GM18867 (cell line): Measurements from ENCODE around the gene GRM8.
"Not testable (repeated sequence)": the region's sequence is repeated elsewhere in the genome, so short reads cannot be mapped to it uniquely, and the experiment has no call there.

Experiments
- ATAC-seq: cut with Tn5 transposase; IDR thresholded peaks from one replicate; pipeline ENCODE4 v1.9.1; 2021; ENCODE audit warnings: mild to moderate bottlenecking, moderate library complexity; ENCODE audit not compliant: unreplicated experiment

Gene GRM8

DNA sequence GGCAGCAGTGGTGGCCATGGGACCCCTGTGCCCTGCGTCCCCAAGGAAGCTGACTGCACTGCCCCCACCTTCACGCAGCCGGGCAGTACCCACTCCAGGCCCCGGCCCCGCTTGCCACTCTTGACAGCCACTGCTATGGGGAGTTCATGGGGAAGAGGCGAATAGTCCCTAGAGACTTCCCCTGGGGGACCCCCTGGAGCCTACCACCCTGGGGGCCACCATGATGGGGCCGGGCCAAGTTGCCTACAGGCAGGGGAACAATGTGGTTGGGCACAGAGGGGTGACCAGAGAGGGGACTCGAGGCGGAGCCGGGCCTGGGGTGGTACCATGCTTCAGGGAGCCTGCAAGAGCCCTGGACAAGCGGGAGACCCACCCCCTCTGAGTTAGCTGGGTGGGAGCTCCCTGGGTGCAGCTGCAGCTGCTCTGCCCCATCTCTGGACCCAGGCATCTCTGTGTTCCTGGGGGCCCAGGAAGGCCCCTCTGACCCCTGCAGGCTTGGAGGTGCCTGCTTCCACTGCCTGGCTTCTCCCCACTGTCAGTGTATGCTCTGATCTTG lies 567.6 kb downstream of the GRM8 start:
- no peak for ATAC-seq

DNA sequence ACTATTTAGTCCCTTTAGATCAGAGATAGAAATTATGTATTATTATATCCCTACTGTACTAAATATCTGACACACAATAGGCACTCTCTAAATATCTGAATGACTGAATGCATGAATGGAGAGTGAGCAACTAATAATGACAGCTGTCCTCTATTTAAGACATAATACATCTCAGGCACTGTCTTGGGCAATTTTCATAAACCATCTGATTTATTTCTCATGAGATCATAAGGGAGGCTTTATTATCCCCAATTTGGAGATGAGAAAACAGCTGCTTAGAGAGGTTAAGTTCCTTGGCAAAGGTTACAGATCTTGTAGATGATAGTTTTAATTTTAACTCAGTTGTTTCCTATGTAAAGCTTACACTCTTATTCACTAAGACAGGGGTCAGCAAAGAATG lies 570.6 kb downstream of the GRM8 start:
- ATAC-seq, result no peak

DNA sequence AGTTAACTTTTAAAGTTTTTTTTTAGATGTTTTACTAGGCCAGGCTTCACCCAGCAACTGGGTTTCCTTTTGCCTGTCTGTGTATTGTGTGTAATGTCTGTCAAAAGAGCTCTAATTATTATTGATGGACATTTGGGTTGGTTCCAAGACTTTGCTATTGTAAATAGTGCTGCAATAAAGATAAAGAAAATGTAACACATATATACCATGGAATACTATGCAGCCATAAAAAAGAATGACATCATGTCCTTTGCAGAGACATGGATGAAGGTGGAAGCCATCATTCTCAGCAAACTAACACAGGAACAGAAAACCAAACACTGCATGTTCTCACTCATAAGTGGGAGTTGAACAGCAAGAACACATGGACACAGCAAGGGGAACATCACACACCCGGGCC lies 584.0 kb downstream of the GRM8 start:
- not testable (repeated sequence) for ATAC-seq

DNA sequence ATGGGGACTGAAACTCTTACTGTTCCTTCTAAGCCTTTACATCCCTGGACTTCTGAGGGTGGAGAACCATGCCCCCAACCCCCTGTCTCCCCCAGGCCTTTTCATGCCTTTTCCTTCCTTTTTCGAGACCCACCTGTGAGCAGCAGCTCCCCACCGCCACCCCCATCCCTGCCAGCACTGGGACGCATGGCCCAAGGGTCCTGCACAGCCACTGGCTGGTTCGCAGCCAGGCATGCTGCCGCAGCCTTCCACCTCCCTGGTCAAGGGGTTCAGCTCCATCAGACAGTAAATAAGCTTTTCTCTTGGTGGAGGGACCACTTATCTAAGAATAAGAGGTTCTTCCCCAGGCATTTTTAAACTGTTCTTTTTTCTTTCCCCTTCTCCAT lies 584.4 kb downstream of the GRM8 start:
- no peak for ATAC-seq

DNA sequence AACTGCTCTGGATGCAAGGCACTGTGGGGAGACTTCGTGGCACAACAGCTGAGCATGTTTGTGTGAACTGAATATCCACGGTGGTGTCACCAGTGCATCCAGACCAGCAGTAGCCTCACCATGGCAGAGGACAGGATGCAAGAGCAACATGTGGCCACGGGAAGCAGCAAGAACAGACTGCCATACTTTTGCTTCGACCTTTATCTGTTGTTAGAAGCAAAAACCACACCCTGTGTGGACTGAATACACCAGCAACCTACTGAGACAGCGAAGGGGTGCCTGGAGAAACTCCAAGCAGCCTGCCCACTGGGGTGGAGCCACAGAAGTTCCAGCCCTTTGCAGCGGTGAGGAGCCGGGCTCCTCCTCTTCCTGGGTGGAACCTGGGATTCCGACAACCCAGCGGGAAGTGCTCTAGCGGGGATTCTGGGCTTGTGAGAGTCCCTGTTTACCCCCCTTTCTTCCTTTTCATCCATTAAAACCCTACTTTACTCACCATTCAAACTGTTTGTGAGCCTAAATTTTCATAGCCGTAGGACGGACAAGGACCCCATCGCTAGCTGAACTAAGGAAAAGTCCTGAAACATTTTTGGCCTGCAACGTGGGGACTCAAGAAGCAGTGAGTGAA lies 584.9 kb downstream of the GRM8 start:
- ATAC-seq, result no peak

DNA sequence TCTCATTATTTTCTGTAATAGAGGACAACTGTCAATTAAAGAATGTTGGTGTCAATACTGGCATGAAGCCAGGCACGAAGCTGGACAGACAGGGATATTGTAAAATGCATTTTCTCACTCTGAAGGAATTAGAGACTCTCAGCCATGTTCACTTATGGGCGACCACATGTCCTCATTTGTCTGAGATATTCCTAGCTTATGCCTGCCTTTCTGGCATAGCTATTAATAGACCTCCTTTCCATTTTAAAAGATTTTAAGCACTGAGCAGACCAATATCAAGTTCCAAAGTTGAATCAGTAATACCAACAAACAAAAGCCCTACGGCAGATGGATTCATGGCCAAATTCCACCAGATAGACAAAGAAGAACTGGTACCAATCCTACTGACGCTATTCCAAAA lies 589.9 kb downstream of the GRM8 start:
- no peak for ATAC-seq

DNA sequence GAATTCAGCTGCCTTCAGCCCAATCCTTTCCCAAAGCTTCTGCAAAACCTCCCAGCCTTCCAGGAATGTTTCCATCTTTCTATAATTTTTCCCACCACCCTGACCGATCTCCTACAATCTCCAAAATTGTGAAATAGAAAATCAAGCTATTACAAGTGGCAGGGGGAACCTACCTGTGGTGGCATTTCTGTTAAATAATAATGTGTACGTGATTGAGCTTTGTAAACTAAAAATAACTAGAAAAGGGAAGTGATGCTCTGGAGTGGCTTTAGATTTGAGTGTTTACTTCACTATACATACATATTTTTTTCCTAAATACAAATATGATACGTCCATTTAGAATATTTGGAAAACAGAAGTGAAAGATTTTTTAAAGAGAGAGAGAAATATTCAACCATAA lies 593.6 kb downstream of the GRM8 start:
- ATAC-seq, result peak; percentile 79

DNA sequence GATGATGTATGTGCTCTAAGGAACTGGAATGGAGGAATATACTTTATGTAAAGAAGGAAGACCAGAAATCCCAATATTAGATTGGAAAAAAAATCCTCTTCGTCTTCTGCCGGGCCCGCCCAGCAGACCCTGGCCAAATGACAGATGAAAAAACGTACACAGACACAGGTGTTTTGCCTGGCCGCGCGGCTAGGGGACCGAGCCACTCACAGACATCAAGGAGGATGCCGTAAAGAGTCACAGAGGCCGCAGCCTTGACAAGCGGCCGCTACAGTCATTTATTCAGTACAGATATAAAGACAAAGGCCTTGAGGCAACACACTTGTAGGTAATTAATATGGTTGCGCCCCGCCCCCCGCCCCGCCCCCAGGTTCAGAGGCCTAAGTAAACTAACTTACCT lies 594.1 kb downstream of the GRM8 start:
- no peak for ATAC-seq

DNA sequence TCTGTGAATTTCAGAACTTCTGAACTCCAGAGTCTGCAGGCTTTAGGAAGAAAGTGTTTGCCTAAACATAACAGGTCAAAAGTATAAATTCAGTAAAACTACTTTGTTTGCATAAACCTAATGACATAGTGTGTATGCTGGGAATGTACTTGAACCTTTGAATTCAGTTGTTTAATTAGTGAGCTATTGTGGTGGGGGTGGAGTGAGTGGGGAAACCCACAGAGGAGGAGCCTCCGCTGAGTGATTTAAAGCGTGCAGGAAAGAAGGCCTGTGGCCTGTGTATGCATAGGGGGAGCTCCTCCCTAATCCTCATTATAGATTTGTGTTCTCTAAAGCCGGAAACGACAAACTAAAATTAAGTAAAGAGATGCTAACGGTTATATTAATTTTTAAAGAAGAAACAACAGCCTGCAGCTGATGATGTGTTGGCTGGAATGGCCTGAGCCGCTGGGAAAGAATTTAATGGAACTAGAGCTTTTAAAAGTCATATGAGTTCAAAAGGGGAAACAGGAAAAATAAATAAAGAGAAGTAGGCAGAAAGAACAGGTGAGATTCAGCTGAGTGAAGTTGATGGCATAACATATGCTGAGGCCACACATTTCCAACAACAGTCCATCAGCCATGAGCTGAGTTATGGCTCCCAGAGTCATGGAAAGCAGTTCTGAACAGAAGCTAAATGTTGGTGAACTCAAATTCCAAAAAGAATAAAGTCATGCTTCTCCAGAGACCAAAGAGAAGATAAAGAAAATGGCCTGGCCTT lies 595.0 kb downstream of the GRM8 start:
- peak; percentile 89 for ATAC-seq

DNA sequence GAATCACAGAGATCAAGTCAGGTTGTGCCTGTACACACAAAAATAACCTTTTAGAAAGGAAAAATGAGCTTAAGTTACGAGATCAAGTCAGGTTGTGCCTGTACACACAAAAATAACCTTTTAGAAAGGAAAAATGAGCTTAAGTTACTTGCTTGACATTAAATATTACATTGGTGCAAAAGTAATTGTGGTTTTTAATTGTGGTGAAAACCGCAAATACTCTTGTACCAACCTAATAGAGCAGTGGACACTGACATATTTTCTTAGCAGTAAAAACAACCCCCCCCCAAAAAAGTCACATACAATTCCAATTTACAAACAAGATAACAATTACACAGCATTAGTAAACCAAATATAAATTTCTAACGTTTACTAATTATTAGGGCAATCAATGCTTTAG lies 595.6 kb downstream of the GRM8 start:
- no peak for ATAC-seq

DNA sequence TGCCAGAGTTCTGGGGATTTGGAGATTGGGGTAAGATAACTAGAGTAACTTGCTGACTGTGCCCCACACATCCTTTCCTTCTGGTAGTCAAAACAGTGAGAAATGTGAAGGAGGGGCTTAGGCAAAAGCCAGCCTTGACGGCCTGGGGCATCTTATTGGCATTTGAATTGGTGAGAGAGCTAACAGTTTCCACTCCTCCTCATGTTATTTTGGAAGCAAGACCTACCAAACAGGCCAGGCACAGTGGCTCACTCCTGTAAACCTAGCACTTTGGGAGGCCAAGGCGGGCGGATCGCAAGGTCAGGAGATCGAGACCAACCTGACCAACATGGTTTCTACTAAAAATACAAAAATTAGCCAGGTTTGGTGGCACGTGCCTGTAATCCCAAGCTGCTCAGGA lies 596.6 kb downstream of the GRM8 start:
- no peak for ATAC-seq

DNA sequence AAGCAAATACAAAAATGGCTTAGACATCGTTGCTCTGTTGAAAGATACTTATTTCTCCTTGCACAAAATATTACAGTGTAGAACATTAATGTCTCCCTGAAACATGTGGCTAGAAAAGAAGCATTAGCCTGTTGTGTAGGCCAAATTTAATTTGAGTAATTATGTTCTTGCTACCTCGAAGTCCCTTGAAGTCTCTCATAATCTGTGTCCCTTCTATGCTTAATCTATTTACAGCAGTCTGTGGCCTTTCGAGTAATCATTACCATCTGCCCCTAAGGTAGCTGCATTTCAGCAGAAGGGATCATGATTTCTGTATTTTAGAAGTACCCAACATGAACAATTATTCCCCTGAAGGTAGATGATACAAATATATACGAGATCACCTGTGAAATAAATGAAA lies 615.2 kb downstream of the GRM8 start:
- no peak for ATAC-seq

DNA sequence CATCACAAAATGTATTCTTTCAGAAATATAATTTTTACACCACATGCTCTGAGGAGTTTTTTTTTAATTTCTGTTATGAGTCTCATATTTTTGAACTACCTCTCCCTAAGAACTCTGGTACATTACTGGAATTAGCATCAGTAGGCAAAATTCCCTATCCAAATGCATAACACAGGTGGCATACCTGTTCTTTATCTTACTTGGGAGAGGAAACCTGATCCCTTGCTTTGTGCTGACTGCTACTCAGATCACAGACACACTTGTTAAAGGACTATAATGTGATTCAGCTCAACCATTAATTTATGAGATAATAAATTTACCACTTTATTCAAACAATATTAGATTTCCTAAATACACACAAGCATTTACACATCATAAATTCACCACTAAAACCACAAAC lies 617.2 kb downstream of the GRM8 start:
- no peak for ATAC-seq

DNA sequence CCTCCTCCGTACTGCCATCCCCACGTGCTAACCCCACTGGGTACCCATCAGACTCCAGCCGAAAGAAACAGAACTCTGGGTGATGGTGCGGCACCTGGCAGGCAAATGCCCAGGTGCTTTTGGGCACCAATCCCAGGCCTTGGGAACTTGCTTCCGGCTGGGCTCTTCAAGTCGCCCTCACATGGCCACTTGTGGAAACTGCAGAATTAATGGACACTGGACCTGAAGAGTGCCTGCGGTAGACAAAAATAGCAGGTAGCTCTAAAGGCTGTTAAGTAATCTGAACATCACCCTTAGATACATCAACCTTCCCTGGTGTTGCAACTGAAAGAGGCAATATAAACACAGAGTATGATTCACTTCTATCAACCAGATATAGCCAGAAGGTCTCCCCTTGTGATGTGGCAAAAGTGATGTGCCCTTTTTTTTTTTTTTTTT lies 644.4 kb downstream of the GRM8 start:
- ATAC-seq, result peak; percentile 43

DNA sequence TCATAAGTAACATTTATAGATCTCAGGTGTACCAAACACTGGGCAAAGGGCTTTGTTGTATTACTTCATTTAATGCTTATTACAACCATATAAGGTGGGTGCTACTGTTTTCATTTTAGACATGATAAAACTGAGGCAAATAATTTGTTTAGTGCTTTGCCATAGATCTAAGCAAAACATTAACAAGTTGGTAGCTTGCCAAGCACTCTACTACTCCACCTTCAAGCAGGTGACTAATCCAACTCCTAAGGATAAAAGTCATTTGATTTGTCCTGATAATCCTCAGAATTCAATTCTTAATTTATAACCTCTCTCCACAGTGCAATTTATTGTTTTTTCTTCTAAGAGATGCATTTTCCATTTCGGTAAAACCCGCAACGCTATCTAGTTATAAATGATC lies 646.4 kb downstream of the GRM8 start:
- no peak for ATAC-seq

DNA sequence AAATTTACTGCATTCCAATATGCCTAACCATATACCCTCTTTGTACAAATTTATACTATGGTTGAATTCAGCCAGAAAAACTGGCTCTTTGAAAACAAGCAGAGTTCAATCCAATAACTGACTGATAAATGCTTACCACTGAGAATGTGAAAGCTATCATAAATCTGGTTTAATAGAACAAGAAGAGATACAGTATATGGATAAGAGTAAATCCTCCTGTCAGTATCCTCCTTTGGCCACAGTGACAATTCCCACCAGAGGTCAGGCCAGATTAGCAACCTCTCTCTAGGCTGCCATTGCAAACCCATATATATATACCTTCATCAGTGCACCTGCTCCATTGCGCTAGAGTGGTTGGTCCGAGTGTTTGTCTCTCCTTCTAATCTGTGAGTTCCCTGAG lies 647.2 kb downstream of the GRM8 start:
- no peak for ATAC-seq

DNA sequence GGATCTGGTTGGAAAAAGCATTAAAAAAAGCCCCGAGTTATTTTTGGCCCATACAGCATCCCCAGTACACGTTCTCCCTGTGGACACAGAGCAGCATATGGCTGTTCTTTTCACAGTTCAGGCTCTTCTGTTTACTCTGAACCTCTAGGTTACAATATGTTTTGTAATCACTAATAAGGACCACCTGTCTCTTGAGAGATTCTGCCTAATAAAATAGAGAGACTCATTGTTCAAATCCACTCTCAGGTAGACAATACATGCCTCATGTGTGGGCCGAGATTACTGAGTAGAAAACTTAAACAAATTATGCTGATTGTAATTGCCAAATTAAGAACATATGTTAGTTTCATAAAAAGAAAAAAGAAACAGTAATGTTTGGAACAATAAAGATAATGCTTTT lies 647.7 kb downstream of the GRM8 start:
- no peak for ATAC-seq

DNA sequence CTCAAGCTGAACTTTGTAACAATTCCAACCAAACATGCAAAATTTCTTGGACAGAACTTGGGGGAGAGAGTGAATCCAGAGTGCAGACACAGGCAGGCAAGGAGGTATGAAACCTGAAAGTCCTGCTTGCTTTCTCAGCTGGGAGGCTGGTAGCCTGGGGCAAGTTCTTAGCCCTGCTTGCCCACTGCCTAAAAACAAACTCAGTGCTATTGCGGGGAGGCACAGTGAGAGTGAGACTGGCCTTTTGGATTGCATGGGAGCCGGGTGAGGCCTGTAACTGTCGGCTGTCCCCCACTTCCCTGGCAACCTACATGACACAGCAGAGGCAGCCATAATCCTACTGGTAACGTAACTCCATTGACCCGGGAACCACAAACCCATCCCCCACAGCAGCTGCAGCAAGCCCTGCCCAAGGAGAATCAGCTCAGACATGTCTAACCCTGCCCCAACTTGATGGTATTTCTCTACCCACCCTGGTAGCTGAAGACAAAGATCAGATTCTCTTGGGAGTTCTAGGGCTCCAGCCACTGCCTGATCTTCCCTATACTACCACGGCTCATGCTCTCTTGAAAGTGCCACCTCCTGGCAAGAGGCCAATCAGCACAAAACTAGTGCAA lies 663.6 kb downstream of the GRM8 start:
- no peak for ATAC-seq

DNA sequence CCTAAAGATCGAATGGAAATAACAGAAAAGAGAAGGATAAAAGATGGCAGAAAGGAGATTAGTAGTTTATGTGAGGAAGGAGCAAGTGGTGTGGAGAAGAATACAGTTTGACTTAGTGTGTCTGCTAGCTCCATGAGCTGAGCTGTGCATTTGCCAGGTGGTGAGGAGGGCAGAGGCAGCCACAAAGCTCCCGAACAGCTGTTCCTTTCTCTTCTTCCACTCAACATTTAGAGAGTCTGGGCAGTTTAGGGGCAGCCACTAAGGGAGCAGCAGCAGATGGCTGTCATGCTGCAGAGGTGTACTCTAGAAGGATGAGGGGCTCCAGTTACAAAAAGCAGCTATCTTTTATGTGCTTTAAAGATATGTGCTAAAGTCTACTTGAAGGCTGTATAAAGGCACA lies 674.4 kb downstream of the GRM8 start:
- no peak for ATAC-seq

DNA sequence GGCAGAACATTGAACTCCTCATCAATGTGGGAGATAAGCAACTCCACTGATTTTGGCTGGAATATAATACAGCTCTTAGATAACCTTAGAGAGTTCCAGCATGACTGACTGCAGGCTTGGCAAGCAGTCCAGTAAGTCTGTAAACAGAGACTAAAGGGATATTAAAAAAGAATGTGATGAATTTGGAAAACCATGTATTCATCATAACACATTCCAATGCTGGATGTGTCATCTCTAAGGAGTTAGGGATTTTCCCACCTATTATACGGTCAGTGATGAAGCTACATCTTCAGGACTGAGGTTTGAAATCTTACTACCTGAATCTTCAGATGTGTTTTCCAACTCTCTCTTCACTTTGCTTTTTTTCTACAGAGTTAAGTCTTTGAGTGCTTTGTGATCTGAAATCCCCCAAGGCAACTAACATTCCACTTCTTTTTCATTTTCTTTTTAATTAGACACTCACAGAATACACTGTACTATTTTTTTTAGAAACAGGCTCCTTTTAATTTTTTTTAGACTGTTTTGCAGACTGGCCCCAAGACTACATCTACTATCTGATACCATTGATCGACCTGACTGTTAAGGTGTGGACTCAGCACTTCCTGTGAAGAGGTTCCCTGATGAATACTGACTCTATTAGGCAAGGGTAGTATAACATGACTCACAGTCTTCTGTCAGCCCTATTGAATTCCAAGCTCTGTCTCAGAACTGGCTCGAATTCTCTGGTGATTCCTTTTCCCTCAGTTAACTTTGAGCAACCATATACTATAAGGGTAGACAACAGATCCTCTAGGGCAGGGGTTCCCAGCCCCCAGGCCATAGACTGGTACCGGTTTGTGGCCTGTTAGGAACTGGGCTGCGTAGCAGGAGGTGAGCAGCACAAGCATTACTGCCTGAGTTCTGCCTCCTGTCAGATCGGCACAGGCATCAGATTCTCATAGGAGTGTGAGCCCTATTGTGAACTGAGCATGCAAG lies 678.2 kb downstream of the GRM8 start:
- ATAC-seq, result no peak

DNA sequence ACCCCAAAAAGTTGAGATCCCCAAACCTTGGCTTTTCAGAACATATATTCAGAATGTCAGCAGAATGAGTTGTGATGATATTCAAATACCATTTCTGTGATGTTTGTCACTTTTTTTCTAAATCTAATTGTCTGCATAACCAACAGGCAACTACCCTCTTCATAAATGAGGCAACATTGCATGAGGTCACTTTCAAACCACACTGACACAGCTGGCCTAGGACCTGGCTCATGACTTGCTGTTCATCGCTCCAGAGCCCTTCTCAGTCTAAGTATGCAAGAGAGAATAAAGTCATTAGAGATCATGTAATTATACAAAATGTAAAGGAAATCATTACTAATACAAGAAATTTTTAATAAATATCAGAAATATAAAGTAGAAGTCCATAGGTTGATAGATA lies 681.9 kb downstream of the GRM8 start:
- no peak for ATAC-seq
